Measurements from ENCODE around the gene ZNF587.
"Not testable (repeated sequence)": the region's sequence is repeated elsewhere in the genome, so short reads cannot be mapped to it uniquely, and the experiment has no call there.

The ZNF587 gene

GRCh38 chr19:57849666-57850473 is at the start of gene ZNF587:
ZNF587 (plus strand) TSS chr19:57849859; CDS start chr19:57850039, 180 bp downstream.
- peak; percentile 71 to 78 for DNase-seq

GRCh38 chr19:57800696-57801095 is 49.0 kb upstream of the ZNF587 start:
- no peak for DNase-seq

- DNase-seq = no peak
Measured at GRCh38 chr19:57802269-57802668, 47.4 kb upstream of the ZNF587 start.

- DNase-seq = no peak
Measured at GRCh38 chr19:57803265-57803593, 46.4 kb upstream of the ZNF587 start.

GRCh38 chr19:57803594-57804325 is 45.9 kb upstream of the ZNF587 start:
- no peak for DNase-seq

GRCh38 chr19:57807541-57807940 is 42.1 kb upstream of the ZNF587 start:
- DNase-seq = no peak

- not testable (repeated sequence) for DNase-seq
Measured at GRCh38 chr19:57810410-57811295, 39.0 kb upstream of the ZNF587 start.

GRCh38 chr19:57812226-57812625 is 37.4 kb upstream of the ZNF587 start:
- no peak for DNase-seq

GRCh38 chr19:57812975-57813820 is 36.5 kb upstream of the ZNF587 start:
- not testable (repeated sequence) for DNase-seq

GRCh38 chr19:57813919-57814504 is 35.6 kb upstream of the ZNF587 start:
- no peak for DNase-seq

- DNase-seq = peak; percentile 71 to 73
Measured at GRCh38 chr19:57814505-57815246, 35.0 kb upstream of the ZNF587 start, which contains the start of gene ZNF552. ZNF552 (minus strand) TSS chr19:57814913; CDS start chr19:57814743, 170 bp downstream.

- no peak for DNase-seq
Measured at GRCh38 chr19:57815247-57816075, 34.2 kb upstream of the ZNF587 start.

- DNase-seq = no peak
Measured at GRCh38 chr19:57816652-57817051, 33.0 kb upstream of the ZNF587 start.

- DNase-seq = no peak
Measured at GRCh38 chr19:57817976-57818375, 31.7 kb upstream of the ZNF587 start.

GRCh38 chr19:57818378-57818777 is 31.3 kb upstream of the ZNF587 start:
- no peak for DNase-seq

GRCh38 chr19:57819475-57820148 is 30.0 kb upstream of the ZNF587 start:
- peak; percentile 75 to 81 for DNase-seq

GRCh38 chr19:57820599-57820998 is 29.1 kb upstream of the ZNF587 start:
- no peak for DNase-seq

GRCh38 chr19:57821095-57821494 is 28.6 kb upstream of the ZNF587 start:
- DNase-seq = not testable (repeated sequence)

- not testable (repeated sequence) for DNase-seq
Measured at GRCh38 chr19:57821501-57821900, 28.2 kb upstream of the ZNF587 start.
